WTC11 (cell line): ENCODE data around the gene UHRF1. TPM values are rescaled to one million over a fixed set of nuclear protein-coding genes. Genes with fewer than 3 reads are reported as not detected.

Source experiments
- ATAC-seq: fragments of 200-7000 bp; cut with Tn5 transposase; 2 replicates; pipeline ENCODE4 v1.10.0; 2021; ENCODE audit warnings: mild to moderate bottlenecking, moderate library complexity
- CTCF ChIA-PET: fragments of 300-600 bp; sonication (Branson Sonifier 250); formaldehyde crosslinking; loops from one replicate; lab custom pipeline; 2021; ENCODE audit warnings: antibody characterized with exemption; lab: Charles Lee
- POLR2A ChIA-PET: fragments of 350-600 bp; sonication (Branson Sonifier 250); formaldehyde crosslinking; loops from one replicate; lab custom pipeline; 2021; ENCODE audit warnings: antibody characterized with exemption; lab: Charles Lee
- DNase-seq: peaks from one replicate; pipeline ENCODE4 v3.0.0; 2021; ENCODE audit warnings: low spot score
- H3K27ac Mint-ChIP-seq: 2 replicates; pipeline ENCODE4 v1.8.0; 2021; ENCODE audit warnings: mixed read lengths
- H3K27me3 Mint-ChIP-seq: 2 replicates; pipeline ENCODE4 v1.8.0; 2021; ENCODE audit warnings: low read depth, mild to moderate bottlenecking, moderate library complexity, mixed read lengths
- H3K36me3 Mint-ChIP-seq: 2 replicates; pipeline ENCODE4 v1.8.0; 2021; ENCODE audit warnings: mixed read lengths
- H3K4me1 Mint-ChIP-seq: 2 replicates; pipeline ENCODE4 v1.8.0; 2022; ENCODE audit warnings: mixed read lengths
- H3K4me3 Mint-ChIP-seq: 2 replicates; pipeline ENCODE4 v1.8.0; 2021; ENCODE audit warnings: mild to moderate bottlenecking, moderate library complexity, mixed read lengths
- H3K9me3 Mint-ChIP-seq: 2 replicates; pipeline ENCODE4 v1.8.0; 2021; ENCODE audit warnings: mixed read lengths
- AR ChIP-seq: fragments of 250-450 bp; sonication (Bioruptor Pico); IDR thresholded peaks from 2 replicates; pipeline ENCODE4 v1.9.0; 2021; ENCODE audit warnings: mild to moderate bottlenecking
- E2F1 ChIP-seq: sonication (generic); formaldehyde crosslinking; IDR thresholded peaks from 2 replicates; pipeline ENCODE4 v1.8.0; 2022; ENCODE audit warnings: mild to moderate bottlenecking, missing genetic modification reagents
- FOXJ3 ChIP-seq: sonication (generic); formaldehyde crosslinking; IDR thresholded peaks from 2 replicates; pipeline ENCODE4 v1.9.0; 2021; ENCODE audit warnings: missing genetic modification reagents, mild to moderate bottlenecking, borderline replicate concordance
- KAT7 ChIP-seq: sonication (generic); formaldehyde crosslinking; IDR thresholded peaks from 2 replicates; pipeline ENCODE4 v1.8.1; 2023; ENCODE audit warnings: missing genetic modification reagents, mild to moderate bottlenecking, borderline replicate concordance
- MXD4 ChIP-seq: fragments of 250-450 bp; sonication (Bioruptor Pico); IDR thresholded peaks from 2 replicates; pipeline ENCODE4 v1.8.0; 2021; ENCODE audit warnings: mild to moderate bottlenecking, moderate library complexity, borderline replicate concordance
- NFE2L1 ChIP-seq: sonication (generic); formaldehyde crosslinking; IDR thresholded peaks from 2 replicates; pipeline ENCODE4 v1.8.1; 2023; ENCODE audit warnings: missing genetic modification reagents
- NR1H2 ChIP-seq: sonication (generic); formaldehyde crosslinking; IDR thresholded peaks from 2 replicates; pipeline ENCODE4 v1.9.0; 2021; ENCODE audit warnings: mild to moderate bottlenecking, moderate library complexity, missing genetic modification reagents
- PRDM15 ChIP-seq: sonication (generic); formaldehyde crosslinking; IDR thresholded peaks from 2 replicates; pipeline ENCODE4 v1.8.0; 2022; ENCODE audit warnings: missing genetic modification reagents
- ZMAT4 ChIP-seq: fragments of 250-450 bp; sonication (Bioruptor Pico); IDR thresholded peaks from 2 replicates; pipeline ENCODE4 v1.9.0; 2021; ENCODE audit warnings: mild to moderate bottlenecking
- ZNF121 ChIP-seq: sonication (generic); formaldehyde crosslinking; IDR thresholded peaks from 2 replicates; pipeline ENCODE4 v1.8.0; 2023; ENCODE audit warnings: missing genetic modification reagents
- ZNF219 ChIP-seq: sonication (generic); formaldehyde crosslinking; IDR thresholded peaks from 2 replicates; pipeline ENCODE4 v1.8.0; 2023; ENCODE audit warnings: missing genetic modification reagents, mild to moderate bottlenecking, borderline replicate concordance
- ZNF396 ChIP-seq: fragments of 250-450 bp; sonication (Bioruptor Pico); IDR thresholded peaks from 2 replicates; pipeline ENCODE4 v1.8.0; 2021; ENCODE audit warnings: mild to moderate bottlenecking, moderate library complexity, borderline replicate concordance
- total RNA-seq: library from RNA; stranded (reverse); gene quantifications from 3 replicates; pipeline ENCODE4 v1.2.3, GENCODE V29; 2021

UHRF1 gene
- total RNA-seq, 1 experiment from 2014 or later = 42.5 TPM

GRCh38 chr19:4987692-4988370, 78.5 kb downstream of the UHRF1 start (continued):
- no peak for TF ChIP-seq ZMAT4 (CRISPR knock-in tag)
- TF ChIP-seq MXD4 = no peak

GRCh38 chr19:4988770-4989251, 79.5 kb downstream of the UHRF1 start:
- H3K27ac Mint-ChIP-seq = peak overlapping the region; percentile 63; the same call in 1 of the 2 replicates
- H3K27me3 Mint-ChIP-seq = no peaks in the 10 kb centered on the region
- no peaks in the 10 kb centered on the region for H3K36me3 Mint-ChIP-seq
- ChIA-PET CTCF (interaction anchor here (0.7 to 4.0 kb wide), 8 partner anchors 10 to 179 kb away, joined by 3 to 26 read pairs (median 4); no protein-coding TSS in a partner anchor), POLR2A (no interaction called here)
- TF ChIP-seq PRDM15 (CRISPR knock-in tag) = peak; percentile 83
- 0 out of 2 replicates have a peak, but pooled peaks have one; percentile 25 for TF ChIP-seq ZNF121 (CRISPR knock-in tag)
- no peak for TF ChIP-seq NR1H2 (CRISPR knock-in tag)
- no peak overlapping the region for H3K4me3 Mint-ChIP-seq
- H3K4me1 Mint-ChIP-seq = peaks cover 36% of the 10 kb centered on the region
- DNase-seq = no peak
- no peaks in the 10 kb centered on the region for H3K9me3 Mint-ChIP-seq
- ATAC-seq = peak; percentile 35

- Mint-ChIP-seq H3K27ac (no peak overlapping the region; the same call in none of the 2 replicates), H3K27me3 (no peaks in the 10 kb centered on the region), H3K4me1 (peaks cover 34% of the 10 kb centered on the region), H3K36me3 (no peaks in the 10 kb centered on the region), H3K4me3 (no peak overlapping the region), H3K9me3 (no peaks in the 10 kb centered on the region)
- ChIA-PET CTCF (interaction anchor here (1.5 kb wide), 1 partner anchor 14 kb away, joined by 4 read pairs; no protein-coding TSS in a partner anchor), POLR2A (interaction anchor here (0.6 kb wide), 1 partner anchor 10 kb away, joined by 3 read pairs; no protein-coding TSS in a partner anchor)
- no peak for DNase-seq
- no peak for ATAC-seq
- no peak for TF ChIP-seq E2F1 (CRISPR knock-in tag)
- TF ChIP-seq ZNF396 = no peak
- TF ChIP-seq FOXJ3 (CRISPR knock-in tag) = no peak
- TF ChIP-seq NFE2L1 (CRISPR knock-in tag) = no peak
- TF ChIP-seq KAT7 = no peak
- no peak for TF ChIP-seq ZNF219
- no peak for TF ChIP-seq AR (CRISPR knock-in tag)
These were observed 81.0 kb downstream of the UHRF1 start for GRCh38 chr19:4990306-4990705.
